ENCODE results near the gene CCR5AS.

- TF ChIP-seq YY1 (IDR thresholded peaks at IDR 0.05; ENCODE audit: insufficient read depth, insufficient read length) (no peak), SUZ12 (IDR thresholded peaks at IDR 0.05; ENCODE audit: extremely low read depth, insufficient read depth, insufficient read length) (no peak)
These were observed 41.9 kb upstream of the CCR5AS start for GRCh38 chr3:46448721-46449120.
